ENCODE results near the gene KDR. TPM values are rescaled to one million over a fixed set of nuclear protein-coding genes. Genes with fewer than 3 reads are reported as not detected.

The KDR gene
- total RNA-seq, 1 donor from 2014 or later = 2.7 TPM

DNA sequence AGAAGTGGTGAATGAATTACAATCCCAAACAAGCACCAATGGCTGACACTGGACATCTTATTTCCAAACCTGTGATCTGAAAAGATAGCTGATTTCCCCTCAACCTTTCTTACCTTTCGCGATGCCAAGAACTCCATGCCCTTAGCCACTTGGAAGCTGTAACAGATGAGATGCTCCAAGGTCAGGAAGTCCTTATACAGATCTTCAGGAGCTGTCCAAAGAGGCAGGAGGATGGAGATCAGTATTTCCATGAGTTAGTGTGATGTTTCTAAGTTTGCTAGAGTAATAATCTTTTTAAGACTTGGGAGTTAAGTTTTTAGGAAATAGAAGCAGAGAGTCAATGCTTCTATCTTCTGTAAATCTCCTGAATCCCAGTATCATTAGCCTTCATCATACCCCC, 32.9 kb downstream of the KDR start:
- no peak overlapping the region for H3K4me2 ChIP-seq
- Mint-ChIP-seq H3K36me3 (peaks cover 2% of the 10 kb centered on the region), H3K27me3 (ENCODE audit: insufficient read depth, low read depth) (no peaks in the 10 kb centered on the region), H3K27ac (no peak overlapping the region), H3K4me3 (no peak overlapping the region), H3K9me3 (no peaks in the 10 kb centered on the region), H3K4me1 (peaks cover 5% of the 10 kb centered on the region)
- no peaks in the 10 kb centered on the region for H3F3A ChIP-seq (ENCODE audit: low read depth)
- H4K20me1 ChIP-seq (ENCODE audit: low read depth) = no peaks in the 10 kb centered on the region
- H3K36me3 ChIP-seq = no peaks in the 10 kb centered on the region
- TF ChIP-seq, protein P1, sequence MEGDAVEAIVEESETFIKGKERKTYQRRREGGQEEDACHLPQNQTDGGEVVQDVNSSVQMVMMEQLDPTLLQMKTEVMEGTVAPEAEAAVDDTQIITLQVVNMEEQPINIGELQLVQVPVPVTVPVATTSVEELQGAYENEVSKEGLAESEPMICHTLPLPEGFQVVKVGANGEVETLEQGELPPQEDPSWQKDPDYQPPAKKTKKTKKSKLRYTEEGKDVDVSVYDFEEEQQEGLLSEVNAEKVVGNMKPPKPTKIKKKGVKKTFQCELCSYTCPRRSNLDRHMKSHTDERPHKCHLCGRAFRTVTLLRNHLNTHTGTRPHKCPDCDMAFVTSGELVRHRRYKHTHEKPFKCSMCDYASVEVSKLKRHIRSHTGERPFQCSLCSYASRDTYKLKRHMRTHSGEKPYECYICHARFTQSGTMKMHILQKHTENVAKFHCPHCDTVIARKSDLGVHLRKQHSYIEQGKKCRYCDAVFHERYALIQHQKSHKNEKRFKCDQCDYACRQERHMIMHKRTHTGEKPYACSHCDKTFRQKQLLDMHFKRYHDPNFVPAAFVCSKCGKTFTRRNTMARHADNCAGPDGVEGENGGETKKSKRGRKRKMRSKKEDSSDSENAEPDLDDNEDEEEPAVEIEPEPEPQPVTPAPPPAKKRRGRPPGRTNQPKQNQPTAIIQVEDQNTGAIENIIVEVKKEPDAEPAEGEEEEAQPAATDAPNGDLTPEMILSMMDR (IDR thresholded peaks at IDR 0.05) = no peak
- TF ChIP-seq EZH2 (IDR thresholded peaks at IDR 0.05) = no peak
- TF ChIP-seq EZH2phosphoT487 (IDR thresholded peaks at IDR 0.05) = no peak
- H3K4me3 ChIP-seq = no peak overlapping the region
- H3K9ac ChIP-seq = no peak overlapping the region
- H2AFZ ChIP-seq (replicated peaks) = no peak overlapping the region
- H3K27ac ChIP-seq = no peak overlapping the region
- DNase-seq (ENCODE audit: low spot score) = no peak
- no peaks in the 10 kb centered on the region for H3K79me2 ChIP-seq (ENCODE audit: low read depth)
- no peaks in the 10 kb centered on the region for H3K27me3 ChIP-seq
- H3K4me1 ChIP-seq = peaks cover 14% of the 10 kb centered on the region
- no peaks in the 10 kb centered on the region for H3K9me3 ChIP-seq (ENCODE audit: low read depth)

DNA sequence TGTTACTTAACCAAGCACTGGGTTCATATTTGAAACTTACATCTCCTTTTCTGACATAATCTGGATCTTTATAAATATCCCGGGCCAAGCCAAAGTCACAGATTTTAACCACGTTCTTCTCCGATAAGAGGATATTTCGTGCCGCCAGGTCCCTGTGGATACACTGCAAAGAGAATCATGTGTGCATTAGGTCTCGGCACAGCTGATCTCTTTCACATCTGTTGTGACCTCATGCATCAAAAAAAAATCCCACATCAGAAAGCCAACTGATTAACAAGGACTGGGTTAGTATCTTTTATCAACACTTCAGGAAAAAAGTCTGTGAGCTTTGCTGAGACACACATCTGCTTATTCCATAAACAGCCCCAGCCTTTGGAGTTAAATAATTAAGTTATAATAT, 35.5 kb downstream of the KDR start:
- Mint-ChIP-seq H3K27ac (no peak overlapping the region), H3K4me1 (peaks cover 27% of the 10 kb centered on the region), H3K4me3 (no peak overlapping the region), H3K9me3 (no peaks in the 10 kb centered on the region), H3K27me3 (ENCODE audit: insufficient read depth, low read depth) (peaks cover 5% of the 10 kb centered on the region), H3K36me3 (no peaks in the 10 kb centered on the region)
- Histone ChIP-seq H3K9me3 (ENCODE audit: low read depth) (no peaks in the 10 kb centered on the region), H3K27me3 (no peaks in the 10 kb centered on the region), H3K9ac (no peak overlapping the region), H3K27ac (no peak overlapping the region), H3K4me3 (no peak overlapping the region), H4K20me1 (ENCODE audit: low read depth) (no peaks in the 10 kb centered on the region), H3K79me2 (ENCODE audit: low read depth) (no peaks in the 10 kb centered on the region), H2AFZ (replicated peaks) (no peak overlapping the region), H3K36me3 (no peaks in the 10 kb centered on the region), H3K4me2 (no peak overlapping the region), H3F3A (ENCODE audit: low read depth) (no peaks in the 10 kb centered on the region), H3K4me1 (peaks cover 24% of the 10 kb centered on the region)
- DNase-seq (ENCODE audit: low spot score) = no peak
- TF ChIP-seq, protein P1 (IDR thresholded peaks at IDR 0.05) = no peak
- no peak for TF ChIP-seq EZH2 (IDR thresholded peaks at IDR 0.05)
- TF ChIP-seq EZH2phosphoT487 (IDR thresholded peaks at IDR 0.05) = no peak

DNA sequence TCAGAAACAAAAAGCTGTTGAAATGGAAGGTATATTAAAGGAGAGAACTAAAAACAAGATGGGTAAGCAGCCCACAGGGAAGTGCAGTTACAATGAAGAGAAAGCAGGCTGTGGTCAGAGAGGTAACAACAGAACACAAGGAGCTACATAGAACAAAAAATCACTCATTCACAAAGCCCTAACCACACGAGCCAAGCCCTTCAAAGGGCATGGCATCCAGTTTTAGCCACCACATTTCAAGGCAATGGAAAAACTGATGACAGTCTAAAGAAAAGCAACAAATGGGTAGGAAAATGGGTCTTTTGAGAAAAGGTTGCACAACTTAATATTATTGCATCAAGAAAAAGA, 37.5 kb downstream of the KDR start:
- no peaks in the 10 kb centered on the region for H3K27me3 ChIP-seq
- peaks cover 30% of the 10 kb centered on the region for H3K4me1 Mint-ChIP-seq
- H3K79me2 ChIP-seq (ENCODE audit: low read depth) = no peaks in the 10 kb centered on the region
- H3K4me3 ChIP-seq = no peak overlapping the region
- H3K4me2 ChIP-seq = no peak overlapping the region
- no peaks in the 10 kb centered on the region for H3K36me3 ChIP-seq
- no peaks in the 10 kb centered on the region for H3K9me3 ChIP-seq (ENCODE audit: low read depth)
- no peak overlapping the region for H3K4me3 Mint-ChIP-seq
- H3K4me1 ChIP-seq = peaks cover 18% of the 10 kb centered on the region
- H3K27me3 Mint-ChIP-seq (ENCODE audit: insufficient read depth, low read depth) = peaks cover 10% of the 10 kb centered on the region
- H3K27ac ChIP-seq = no peak overlapping the region
- no peaks in the 10 kb centered on the region for H4K20me1 ChIP-seq (ENCODE audit: low read depth)
- H3F3A ChIP-seq (ENCODE audit: low read depth) = no peaks in the 10 kb centered on the region
- H3K9me3 Mint-ChIP-seq = no peaks in the 10 kb centered on the region
- no peak for TF ChIP-seq EZH2phosphoT487 (IDR thresholded peaks at IDR 0.05)
- no peak for TF ChIP-seq EZH2 (IDR thresholded peaks at IDR 0.05)
- TF ChIP-seq, protein P1 (IDR thresholded peaks at IDR 0.05) = no peak
- DNase-seq (ENCODE audit: low spot score) = no peak
- no peak overlapping the region for H3K9ac ChIP-seq
- no peak overlapping the region for H2AFZ ChIP-seq (replicated peaks)
- no peaks in the 10 kb centered on the region for H3K36me3 Mint-ChIP-seq
- H3K27ac Mint-ChIP-seq = no peak overlapping the region

All from neural progenitor cell (in vitro differentiated cells).